Panc1 (cell line): ENCODE measurements around the gene THRB. TPM values are rescaled to one million over a fixed set of nuclear protein-coding genes. Genes with fewer than 3 reads are reported as not detected.

Experiments used
- ATAC-seq: fragments of 200-7000 bp; cut with Tn5 transposase; 2 replicates; pipeline ENCODE4 v1.9.1; 2020; ENCODE audit warnings: mild to moderate bottlenecking, moderate library complexity
- BruUV-seq: library from RNA; stranded (reverse); fragments of 400-500 nt; replicated peaks from 2 replicates; lab custom pipeline; 2021; lab: Mats Ljungman, UMichigan
- CTCF ChIA-PET: fragments of 300-600 bp; sonication (Branson Sonifier 250); formaldehyde crosslinking; loops from one replicate; lab custom pipeline; 2022; ENCODE audit warnings: antibody characterized with exemption; lab: Charles Lee
- POLR2A ChIA-PET: fragments of 300-600 bp; sonication (Branson Sonifier 250); formaldehyde crosslinking; loops from one replicate; lab custom pipeline; 2022; ENCODE audit warnings: antibody characterized with exemption; lab: Charles Lee
- DNase-seq: peaks from one replicate; pipeline ENCODE4 v3.0.0-alpha.2; 2010; ENCODE audit warnings: low read depth, low spot score
- H3K27ac ChIP-seq: 2 replicates; pipeline ENCODE4 v1.5.1; 2011; ENCODE audit warnings: mild to moderate bottlenecking, low read length, inconsistent platforms
- H3K27me3 ChIP-seq: fragments of 200-500 bp; sonication (Bioruptor generic); 2 replicates; pipeline ENCODE4 v1.6.0; 2014; ENCODE audit warnings: low read length, inconsistent platforms; ENCODE audit not compliant: control insufficient read depth, insufficient read depth
- H3K36me3 ChIP-seq: fragments of 200-500 bp; sonication (Bioruptor generic); 2 replicates; pipeline ENCODE4 v1.5.1; 2014; ENCODE audit warnings: inconsistent platforms, mild to moderate bottlenecking, low read length, moderate library complexity; ENCODE audit not compliant: control insufficient read depth, insufficient read depth
- H3K4me1 ChIP-seq: 2 replicates; pipeline ENCODE4 v1.5.1; 2011; ENCODE audit warnings: inconsistent platforms, mild to moderate bottlenecking, low read length, moderate library complexity; ENCODE audit not compliant: control insufficient read depth, insufficient read depth
- H3K4me3 ChIP-seq, 2 experiments: 2 replicates each; pipeline ENCODE4 v1.5.1; 2011 to 2012; ENCODE audit warnings: low read depth in 2 of 2, low read length in 2 of 2, mild to moderate bottlenecking in 2 of 2, inconsistent platforms in 1 of 2, moderate library complexity in 1 of 2
- H3K9me3 ChIP-seq: fragments of 200-500 bp; sonication (Bioruptor generic); 2 replicates; pipeline ENCODE4 v1.5.1; 2014; ENCODE audit warnings: low read depth, mild to moderate bottlenecking, inconsistent platforms, low read length, moderate library complexity; ENCODE audit not compliant: control insufficient read depth, insufficient read depth
- POLR2AphosphoS5 ChIP-seq: IDR thresholded peaks from 2 replicates; pipeline ENCODE4 v1.6.1; 2012; ENCODE audit warnings: mild to moderate bottlenecking, low read depth, low read length, moderate library complexity
- SIN3A ChIP-seq: IDR thresholded peaks from 2 replicates; pipeline ENCODE4 v1.6.1; 2012; ENCODE audit warnings: low read depth, mild to moderate bottlenecking, low read length, moderate library complexity, borderline replicate concordance; ENCODE audit not compliant: insufficient read depth
- TCF7L2 ChIP-seq: IDR thresholded peaks from 2 replicates; pipeline ENCODE4 v1.6.1; 2011; ENCODE audit warnings: mild to moderate bottlenecking, low read depth, low read length, inconsistent platforms
- in situ Hi-C: cut with HindIII; loops from 2 replicates; pipeline ENCODE4 v1.10.0; 2016; ENCODE audit warnings: low sequenced_read_pairs, low pct_unique_long_range_greater_than_20kb
- intact Hi-C: fragments of 100-400 bp; cut with micrococcal nuclease; formaldehyde crosslinking; loops from one replicate; pipeline ENCODE4 v1.10.0; 2022; ENCODE audit not compliant: unreplicated experiment
- total RNA-seq: library from RNA; stranded (reverse); gene quantifications from one replicate; pipeline ENCODE4 v1.2.1, GENCODE V29; 2021; ENCODE audit not compliant: unreplicated experiment
- TF ChIP-seq, protein P1 (sequence below): fragments of 450-650 bp; IDR thresholded peaks from 2 replicates; pipeline ENCODE4 v1.5.1; 2017; ENCODE audit warnings: mild to moderate bottlenecking
- TF ChIP-seq, protein P2 (sequence below), 2 experiments: IDR thresholded peaks; 2 replicates each; pipeline ENCODE4 v1.6.1; 2011 to 2012; ENCODE audit warnings: low read depth in 2 of 2, control low read depth in 1 of 2, low read length in 1 of 2, mild to moderate bottlenecking in 1 of 2, moderate library complexity in 1 of 2; ENCODE audit not compliant: insufficient read depth in 1 of 2

Gene THRB
- total RNA-seq, 1 experiment from 2014 or later = 3.9 TPM

DNA sequence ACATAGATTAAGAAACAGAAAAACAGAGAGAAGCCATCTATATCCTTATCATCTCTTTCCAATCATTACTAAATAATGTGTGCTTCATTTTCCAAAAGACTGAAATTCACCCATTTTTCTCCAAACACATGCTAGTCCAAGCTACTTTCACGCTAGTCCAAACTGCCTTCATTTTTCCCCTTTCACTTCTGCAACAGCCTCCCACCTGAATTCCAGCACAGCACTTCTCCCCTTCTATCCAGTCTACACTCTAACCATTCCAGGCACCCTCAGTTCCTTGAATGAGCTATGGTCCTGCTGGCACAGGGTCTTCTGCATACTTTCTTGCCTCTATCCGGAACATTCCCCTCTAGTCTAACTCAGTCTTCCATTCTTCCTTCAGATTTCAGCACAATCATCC is 112.0 kb downstream of the THRB start:
- TF ChIP-seq, protein P1, sequence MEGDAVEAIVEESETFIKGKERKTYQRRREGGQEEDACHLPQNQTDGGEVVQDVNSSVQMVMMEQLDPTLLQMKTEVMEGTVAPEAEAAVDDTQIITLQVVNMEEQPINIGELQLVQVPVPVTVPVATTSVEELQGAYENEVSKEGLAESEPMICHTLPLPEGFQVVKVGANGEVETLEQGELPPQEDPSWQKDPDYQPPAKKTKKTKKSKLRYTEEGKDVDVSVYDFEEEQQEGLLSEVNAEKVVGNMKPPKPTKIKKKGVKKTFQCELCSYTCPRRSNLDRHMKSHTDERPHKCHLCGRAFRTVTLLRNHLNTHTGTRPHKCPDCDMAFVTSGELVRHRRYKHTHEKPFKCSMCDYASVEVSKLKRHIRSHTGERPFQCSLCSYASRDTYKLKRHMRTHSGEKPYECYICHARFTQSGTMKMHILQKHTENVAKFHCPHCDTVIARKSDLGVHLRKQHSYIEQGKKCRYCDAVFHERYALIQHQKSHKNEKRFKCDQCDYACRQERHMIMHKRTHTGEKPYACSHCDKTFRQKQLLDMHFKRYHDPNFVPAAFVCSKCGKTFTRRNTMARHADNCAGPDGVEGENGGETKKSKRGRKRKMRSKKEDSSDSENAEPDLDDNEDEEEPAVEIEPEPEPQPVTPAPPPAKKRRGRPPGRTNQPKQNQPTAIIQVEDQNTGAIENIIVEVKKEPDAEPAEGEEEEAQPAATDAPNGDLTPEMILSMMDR = no peak
- TF ChIP-seq POLR2AphosphoS5 (no peak), SIN3A (no peak), TCF7L2 (no peak)
- TF ChIP-seq, protein P2, sequence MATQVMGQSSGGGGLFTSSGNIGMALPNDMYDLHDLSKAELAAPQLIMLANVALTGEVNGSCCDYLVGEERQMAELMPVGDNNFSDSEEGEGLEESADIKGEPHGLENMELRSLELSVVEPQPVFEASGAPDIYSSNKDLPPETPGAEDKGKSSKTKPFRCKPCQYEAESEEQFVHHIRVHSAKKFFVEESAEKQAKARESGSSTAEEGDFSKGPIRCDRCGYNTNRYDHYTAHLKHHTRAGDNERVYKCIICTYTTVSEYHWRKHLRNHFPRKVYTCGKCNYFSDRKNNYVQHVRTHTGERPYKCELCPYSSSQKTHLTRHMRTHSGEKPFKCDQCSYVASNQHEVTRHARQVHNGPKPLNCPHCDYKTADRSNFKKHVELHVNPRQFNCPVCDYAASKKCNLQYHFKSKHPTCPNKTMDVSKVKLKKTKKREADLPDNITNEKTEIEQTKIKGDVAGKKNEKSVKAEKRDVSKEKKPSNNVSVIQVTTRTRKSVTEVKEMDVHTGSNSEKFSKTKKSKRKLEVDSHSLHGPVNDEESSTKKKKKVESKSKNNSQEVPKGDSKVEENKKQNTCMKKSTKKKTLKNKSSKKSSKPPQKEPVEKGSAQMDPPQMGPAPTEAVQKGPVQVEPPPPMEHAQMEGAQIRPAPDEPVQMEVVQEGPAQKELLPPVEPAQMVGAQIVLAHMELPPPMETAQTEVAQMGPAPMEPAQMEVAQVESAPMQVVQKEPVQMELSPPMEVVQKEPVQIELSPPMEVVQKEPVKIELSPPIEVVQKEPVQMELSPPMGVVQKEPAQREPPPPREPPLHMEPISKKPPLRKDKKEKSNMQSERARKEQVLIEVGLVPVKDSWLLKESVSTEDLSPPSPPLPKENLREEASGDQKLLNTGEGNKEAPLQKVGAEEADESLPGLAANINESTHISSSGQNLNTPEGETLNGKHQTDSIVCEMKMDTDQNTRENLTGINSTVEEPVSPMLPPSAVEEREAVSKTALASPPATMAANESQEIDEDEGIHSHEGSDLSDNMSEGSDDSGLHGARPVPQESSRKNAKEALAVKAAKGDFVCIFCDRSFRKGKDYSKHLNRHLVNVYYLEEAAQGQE (IDR thresholded peaks at IDR 0.05; ENCODE audit: insufficient read depth in 1 of 2, low read depth in 2 of 2, low read length in 1 of 2) = no peak
- H3K9me3 ChIP-seq = no peaks in the 10 kb centered on the region
- H3K27ac ChIP-seq = no peak overlapping the region
- H3K27me3 ChIP-seq = no peaks in the 10 kb centered on the region
- H3K36me3 ChIP-seq = no peaks in the 10 kb centered on the region
- ChIA-PET POLR2A (no interaction called here), CTCF (no interaction called here)
- BruUV-seq = no TSS peak
- DNase-seq (no peak), ATAC-seq (no peak)
- in situ Hi-C loops = no loop called here
- intact Hi-C loops = no loop called here
- H3K4me1 ChIP-seq = no peaks in the 10 kb centered on the region
- no peak overlapping the region for H3K4me3 ChIP-seq

DNA sequence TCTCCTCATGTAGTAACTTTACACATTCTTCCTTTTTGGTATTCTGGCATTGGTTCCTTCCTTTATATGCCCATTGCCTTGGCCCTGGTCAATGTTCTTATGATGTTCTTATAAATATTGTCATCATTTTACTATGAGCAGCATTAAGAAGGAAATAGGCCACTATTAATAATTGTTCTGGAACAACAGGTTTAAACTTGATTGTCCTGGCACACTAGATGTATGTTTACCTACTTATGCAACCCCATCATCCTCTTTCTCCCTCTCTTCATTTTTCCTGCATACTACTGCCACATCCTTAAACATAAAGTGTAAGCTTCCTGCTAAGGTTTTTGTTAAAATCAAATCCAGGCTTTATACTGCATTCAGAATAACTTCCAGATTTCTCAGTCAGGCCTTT is 114.7 kb downstream of the THRB start:
- no peaks in the 10 kb centered on the region for H3K36me3 ChIP-seq
- in situ Hi-C loops (no loop called here), intact Hi-C loops (no loop called here)
- no peaks in the 10 kb centered on the region for H3K9me3 ChIP-seq
- H3K27me3 ChIP-seq = no peaks in the 10 kb centered on the region
- DNase-seq = no peak
- ATAC-seq = no peak
- H3K4me3 ChIP-seq = no peak overlapping the region
- BruUV-seq = no TSS peak
- no peak overlapping the region for H3K27ac ChIP-seq
- TF ChIP-seq POLR2AphosphoS5 = no peak
- no peak for TF ChIP-seq SIN3A
- TF ChIP-seq, protein P2 (IDR thresholded peaks at IDR 0.05; ENCODE audit: insufficient read depth in 1 of 2, low read depth in 2 of 2, low read length in 1 of 2) = no peak
- TF ChIP-seq, protein P1 = no peak
- TF ChIP-seq TCF7L2 = no peak
- ChIA-PET POLR2A (no interaction called here), CTCF (no interaction called here)
- 0 out of 2 replicates have a peak, but pooled peaks cover 5% of the 10 kb centered on the region for H3K4me1 ChIP-seq
